ES-I3 (cell line): ENCODE results near the gene ADCY6.
"Not testable (repeated sequence)": the region's sequence is repeated elsewhere in the genome, so short reads cannot be mapped to it uniquely, and the experiment has no call there.

Experiments used
- H3K36me3 ChIP-seq: 2 replicates; pipeline ENCODE4 v1.6.1; 2013; ENCODE audit warnings: mild to moderate bottlenecking, low read length, control low read depth, moderate library complexity; ENCODE audit not compliant: insufficient read depth
- H3K4me1 ChIP-seq: 2 replicates; pipeline ENCODE4 v1.6.1; 2013; ENCODE audit warnings: mild to moderate bottlenecking, control low read depth, low read length; ENCODE audit not compliant: insufficient read depth
- H3K9ac ChIP-seq: 2 replicates; pipeline ENCODE4 v1.6.1; 2013; ENCODE audit warnings: low read depth, mild to moderate bottlenecking, low read length, moderate library complexity
- H3K9me3 ChIP-seq: 2 replicates; pipeline ENCODE4 v1.6.1; 2013; ENCODE audit warnings: mild to moderate bottlenecking, low read length, moderate library complexity; ENCODE audit not compliant: control insufficient read depth, insufficient read depth

ADCY6 gene

GRCh38 chr12:48768147-48768546 is 20.7 kb downstream of the ADCY6 start:
- Histone ChIP-seq H3K9me3 (no peaks in the 10 kb centered on the region), H3K36me3 (peaks cover 5% of the 10 kb centered on the region; the same call in 1 of the 2 replicates), H3K4me1 (peaks cover 5% of the 10 kb centered on the region), H3K9ac (no peak overlapping the region)

GRCh38 chr12:48767521-48767920 is 21.4 kb downstream of the ADCY6 start:
- Histone ChIP-seq H3K9me3 (no peaks in the 10 kb centered on the region), H3K4me1 (peaks cover 5% of the 10 kb centered on the region), H3K9ac (no peak overlapping the region), H3K36me3 (peaks cover 5% of the 10 kb centered on the region; the same call in 1 of the 2 replicates)

DNA sequence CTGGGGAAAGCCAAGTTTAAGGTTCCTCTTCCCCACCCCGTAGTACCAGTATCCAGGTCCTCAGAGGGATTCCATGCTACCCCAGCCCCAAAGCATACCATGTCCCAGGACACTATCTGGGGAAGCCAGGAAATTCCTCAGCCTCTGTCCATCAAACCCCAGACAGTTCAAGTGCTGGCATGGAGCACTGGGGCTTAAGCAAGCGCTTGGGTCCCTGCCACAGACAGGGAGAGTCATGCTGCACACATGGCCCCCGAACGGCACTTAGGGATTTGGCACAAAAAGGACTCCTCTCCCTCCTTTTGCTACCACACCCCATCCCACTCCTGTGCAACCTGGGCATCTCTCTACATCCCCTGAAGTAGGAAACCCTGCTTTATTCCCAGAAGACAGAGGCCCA is 21.8 kb downstream of the ADCY6 start:
- Histone ChIP-seq H3K9me3 (no peaks in the 10 kb centered on the region), H3K9ac (no peak overlapping the region), H3K36me3 (peaks cover 5% of the 10 kb centered on the region; the same call in 1 of the 2 replicates), H3K4me1 (peaks cover 5% of the 10 kb centered on the region)

- Histone ChIP-seq H3K9ac (no peak overlapping the region), H3K4me1 (peaks cover 5% of the 10 kb centered on the region), H3K9me3 (no peaks in the 10 kb centered on the region), H3K36me3 (no peaks in the 10 kb centered on the region; the same call in 1 of the 2 replicates)
Observed at GRCh38 chr12:48765753-48766162, 23.1 kb downstream of the ADCY6 start.

- H3K36me3 ChIP-seq, result no peaks in the 10 kb centered on the region
- H3K9me3 ChIP-seq, result no peaks in the 10 kb centered on the region
- no peak overlapping the region for H3K9ac ChIP-seq
- peaks cover 5% of the 10 kb centered on the region for H3K4me1 ChIP-seq
Observed at GRCh38 chr12:48764521-48764920, 24.4 kb downstream of the ADCY6 start.

GRCh38 chr12:48758737-48759136 is 30.2 kb downstream of the ADCY6 start:
- H3K9me3 ChIP-seq, result no peaks in the 10 kb centered on the region
- H3K9ac ChIP-seq, result no peak overlapping the region
- no peaks in the 10 kb centered on the region for H3K4me1 ChIP-seq
- H3K36me3 ChIP-seq, result no peaks in the 10 kb centered on the region

GRCh38 chr12:48758186-48758585 is 30.7 kb downstream of the ADCY6 start:
- Histone ChIP-seq H3K9me3 (no peaks in the 10 kb centered on the region), H3K4me1 (no peaks in the 10 kb centered on the region), H3K36me3 (no peaks in the 10 kb centered on the region), H3K9ac (no peak overlapping the region)

GRCh38 chr12:48750769-48751356 is 38.0 kb downstream of the ADCY6 start:
- H3K9me3 ChIP-seq, result no peaks in the 10 kb centered on the region

DNA sequence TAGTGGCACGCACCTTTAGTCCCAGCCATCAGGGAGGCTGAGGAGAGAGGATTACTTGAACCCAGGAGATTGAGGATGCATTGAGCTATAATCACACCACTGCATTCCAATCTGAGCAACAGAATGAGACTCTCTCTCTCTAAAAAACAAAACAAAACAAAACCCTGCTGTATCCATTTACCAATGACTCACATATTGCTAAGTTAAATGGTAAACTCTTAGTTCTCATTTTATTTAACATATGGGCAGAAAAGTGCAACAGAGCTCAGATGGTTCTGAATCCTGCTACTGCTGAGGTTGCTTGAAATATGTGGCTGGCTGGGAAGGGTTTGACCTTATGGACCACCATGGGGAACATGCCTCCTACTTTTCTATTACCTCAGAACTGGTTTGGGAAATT is 38.7 kb downstream of the ADCY6 start:
- Histone ChIP-seq H3K4me1 (no peaks in the 10 kb centered on the region), H3K9ac (no peak overlapping the region), H3K36me3 (no peaks in the 10 kb centered on the region), H3K9me3 (no peaks in the 10 kb centered on the region)

More at GRCh38 chr12:48750769-48751356, 38.0 kb downstream of the ADCY6 start:
- Histone ChIP-seq H3K9ac (no peak overlapping the region), H3K36me3 (no peaks in the 10 kb centered on the region), H3K4me1 (no peaks in the 10 kb centered on the region)

DNA sequence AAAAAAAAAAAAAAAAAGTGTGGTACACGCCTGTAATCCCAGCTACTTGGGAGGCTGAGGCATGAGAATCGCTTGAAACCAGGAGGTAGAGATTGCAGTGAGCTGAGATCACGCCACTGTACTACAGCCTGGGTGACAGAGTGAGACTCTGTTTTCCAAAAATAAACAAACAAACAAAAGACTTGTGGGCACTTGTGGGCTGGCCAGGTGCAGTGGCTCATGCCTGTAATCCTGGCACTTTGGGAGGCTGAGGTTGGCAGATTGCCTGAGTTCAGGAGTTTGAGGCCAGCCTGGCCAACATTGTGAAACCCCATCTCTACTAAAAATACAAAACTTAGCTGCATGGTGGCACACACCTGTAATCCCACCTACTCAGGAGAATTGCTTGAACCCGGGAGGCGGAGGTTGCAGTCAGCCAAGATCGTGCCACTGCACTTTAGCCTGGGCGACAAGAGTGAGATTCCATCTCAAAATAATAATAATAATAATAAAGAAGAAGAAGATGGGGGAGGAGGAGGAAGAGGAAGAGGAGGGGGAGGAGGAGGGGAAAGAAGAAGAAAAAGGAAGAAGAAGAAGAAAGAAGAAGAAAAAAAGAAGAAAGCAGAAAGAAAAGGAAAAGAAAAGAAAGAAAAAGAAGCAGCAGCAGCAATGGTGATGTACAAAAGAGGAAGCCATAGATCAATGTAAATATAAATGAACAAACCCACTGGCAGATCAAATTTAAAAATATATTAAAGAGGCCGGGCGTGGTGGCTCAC is 44.5 kb downstream of the ADCY6 start:
- Histone ChIP-seq H3K9ac (no peak overlapping the region), H3K9me3 (no peaks in the 10 kb centered on the region), H3K36me3 (no peaks in the 10 kb centered on the region), H3K4me1 (no peaks in the 10 kb centered on the region)

DNA sequence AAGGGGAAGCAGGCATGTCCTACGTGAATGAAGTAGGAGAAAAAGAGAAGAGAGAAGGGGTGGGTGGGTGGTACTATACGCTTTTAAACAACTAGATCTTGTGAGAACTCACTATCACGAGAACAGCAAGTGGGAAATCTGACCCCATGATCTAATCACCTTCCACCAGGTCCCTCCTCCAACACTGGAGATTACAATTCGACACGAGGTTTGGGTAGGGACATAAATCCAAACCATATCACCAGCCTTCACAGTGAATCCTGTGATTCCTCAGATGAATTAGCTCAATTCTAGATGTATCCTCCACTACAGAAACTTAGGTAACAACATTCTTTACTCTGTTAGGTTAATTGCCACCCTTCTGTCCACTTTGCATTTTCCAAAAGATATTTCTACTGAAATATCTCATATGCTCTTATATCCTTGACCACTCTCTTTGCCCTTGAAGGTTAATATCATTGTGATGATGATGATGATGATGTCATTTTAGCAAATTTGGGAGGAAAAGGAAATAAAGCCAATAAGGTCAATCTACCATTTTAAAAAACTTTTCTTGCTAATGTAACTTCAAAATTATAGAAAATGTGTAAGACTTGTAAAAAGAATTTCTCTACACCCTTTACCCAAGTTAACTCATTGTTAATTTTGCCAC is 49.1 kb downstream of the ADCY6 start:
- H3K4me1 ChIP-seq, result no peaks in the 10 kb centered on the region
- H3K9me3 ChIP-seq, result no peaks in the 10 kb centered on the region
- H3K36me3 ChIP-seq, result no peaks in the 10 kb centered on the region
- H3K9ac ChIP-seq, result no peak overlapping the region

DNA sequence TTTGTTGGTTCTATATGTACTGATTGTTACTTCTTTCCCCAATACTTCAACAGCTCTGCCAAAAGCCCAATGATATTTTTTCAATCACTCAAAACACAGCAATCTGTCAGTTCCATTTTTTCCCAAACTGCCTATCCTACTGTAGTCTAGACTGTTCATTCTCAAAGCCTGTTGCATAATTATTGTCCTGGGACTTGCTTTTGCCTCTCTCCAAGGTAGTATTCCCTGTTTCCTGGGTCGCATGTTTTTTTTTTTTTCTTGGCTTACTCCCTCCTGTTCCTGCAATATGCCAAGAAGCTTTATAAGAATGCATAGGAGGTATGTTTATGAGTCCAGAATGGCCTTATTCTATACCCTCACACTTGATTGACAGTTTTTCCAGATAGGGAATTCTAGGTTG is 52.4 kb downstream of the ADCY6 start:
- H3K9me3 ChIP-seq, result no peaks in the 10 kb centered on the region
- no peaks in the 10 kb centered on the region for H3K4me1 ChIP-seq
- no peaks in the 10 kb centered on the region for H3K36me3 ChIP-seq
- no peak overlapping the region for H3K9ac ChIP-seq

- Histone ChIP-seq H3K36me3 (no peaks in the 10 kb centered on the region), H3K9ac (no peak overlapping the region), H3K9me3 (no peaks in the 10 kb centered on the region; the same call in 1 of the 2 replicates), H3K4me1 (no peaks in the 10 kb centered on the region)
Observed at GRCh38 chr12:48728807-48729206, 60.1 kb downstream of the ADCY6 start.

DNA sequence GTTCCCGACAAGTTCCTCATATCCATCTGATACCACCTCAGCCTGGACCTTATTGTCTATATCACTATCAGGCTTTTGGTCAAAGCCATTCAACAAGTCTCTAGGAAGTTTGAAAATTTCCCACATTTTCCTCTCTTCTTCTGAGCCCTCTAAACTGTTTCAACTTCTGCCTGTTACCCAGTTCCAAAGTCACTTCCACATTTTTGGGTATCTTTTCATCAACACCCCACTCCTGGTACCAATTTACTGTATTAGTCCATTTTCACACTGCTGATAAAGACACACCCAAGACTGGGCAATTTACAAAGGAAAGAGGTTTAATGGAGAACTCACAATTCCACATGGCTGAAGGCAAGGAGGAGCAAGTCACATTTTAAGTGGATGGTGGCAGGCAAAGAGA is 68.2 kb downstream of the ADCY6 start:
- H3K9me3 ChIP-seq, result not testable (repeated sequence)

DNA sequence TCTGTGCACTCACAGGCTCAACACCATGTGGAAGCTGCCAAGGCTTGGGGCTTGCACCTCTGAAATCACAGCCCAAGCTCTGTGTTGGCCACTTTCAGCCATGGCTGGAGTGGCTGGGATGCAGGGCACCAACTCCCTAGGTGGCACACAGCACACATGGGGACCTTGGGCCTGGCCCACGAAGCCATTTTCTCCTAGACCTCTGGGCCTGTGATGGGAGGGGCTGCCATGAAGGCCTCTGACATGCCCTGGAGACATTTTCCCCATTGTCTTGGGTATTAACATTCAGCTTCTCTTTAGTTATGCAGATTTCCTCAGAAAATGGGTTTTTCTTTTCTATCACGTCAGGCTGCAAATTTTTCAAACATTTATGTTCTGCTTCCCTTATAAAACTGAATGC is 68.7 kb downstream of the ADCY6 start:
- not testable (repeated sequence) for H3K9ac ChIP-seq, H3K36me3 ChIP-seq, H3K4me1 ChIP-seq, H3K9me3 ChIP-seq

More for the DNA sequence above, 68.2 kb downstream of the ADCY6 start:
- not testable (repeated sequence) for H3K9ac ChIP-seq, H3K36me3 ChIP-seq, H3K4me1 ChIP-seq
